GM10266 (cell line): Measurements from ENCODE around the gene NCOA3.

Source experiments
- DNase-seq: peaks from one replicate; pipeline ENCODE4 v3.0.0; 2012; ENCODE audit errors: extremely low spot score
- CTCF ChIP-seq: IDR thresholded peaks from 2 replicates; pipeline ENCODE4 v1.5.1; 2012; ENCODE audit warnings: mild to moderate bottlenecking, low read depth; ENCODE audit not compliant: control insufficient read depth, insufficient read depth; ENCODE audit errors: missing control alignments

The NCOA3 gene

GRCh38 chr20:47561180-47561579 lies 59.5 kb downstream of the NCOA3 start:
- TF ChIP-seq CTCF = no peak
- DNase-seq = no peak

GRCh38 chr20:47561603-47562583 lies 60.2 kb downstream of the NCOA3 start:
- no peak for TF ChIP-seq CTCF
- DNase-seq = no peak

GRCh38 chr20:47566269-47566668 lies 64.6 kb downstream of the NCOA3 start:
- no peak for DNase-seq
- no peak for TF ChIP-seq CTCF

- no peak for DNase-seq
Measured at GRCh38 chr20:47568019-47568418, 66.3 kb downstream of the NCOA3 start.

GRCh38 chr20:47568837-47569410 lies 67.2 kb downstream of the NCOA3 start:
- DNase-seq = no peak
- no peak for TF ChIP-seq CTCF

More at GRCh38 chr20:47568019-47568418, 66.3 kb downstream of the NCOA3 start:
- TF ChIP-seq CTCF = no peak

- TF ChIP-seq CTCF = no peak
- no peak for DNase-seq
Measured at GRCh38 chr20:47571426-47571825, 69.7 kb downstream of the NCOA3 start.
